Stimulated activated CD8-positive, alpha-beta memory T cell treated with anti-CD3 and anti-CD28 coated beads, Interleukin-15, amount 100 ng/mL, for 24 hours (primary cell): ENCODE data around the gene G6PD.
"Not testable (repeated sequence)": the region's sequence is repeated elsewhere in the genome, so short reads cannot be mapped to it uniquely, and the experiment has no call there.

ENCODE experiments used
- DNase-seq: peaks from one replicate; pipeline ENCODE4 v3.0.0-alpha.2; 2020; ENCODE audit warnings: low read depth

The G6PD gene

GRCh38 chrX:154546354-154547244 lies at the start of gene G6PD:
Gene G6PD, minus strand, starts transcription at chrX:154546846. Its CDS starts 691 bp downstream, at chrX:154546155.
- DNase-seq: peak; percentile 65

GRCh38 chrX:154595559-154596249 lies 49.1 kb upstream of the G6PD start:
- DNase-seq: no peak

- DNase-seq: no peak
Observed at GRCh38 chrX:154594491-154594890, 47.8 kb upstream of the G6PD start.

GRCh38 chrX:154593201-154593600 lies 46.6 kb upstream of the G6PD start:
- no peak for DNase-seq

GRCh38 chrX:154592505-154592904 lies 45.9 kb upstream of the G6PD start:
- DNase-seq: no peak

GRCh38 chrX:154590415-154590814 lies 43.8 kb upstream of the G6PD start:
- DNase-seq: not testable (repeated sequence)

GRCh38 chrX:154584585-154585183 lies 38.0 kb upstream of the G6PD start, which contains the start of gene CTAG1A:
Gene CTAG1A, plus strand, starts transcription at chrX:154585133. Its CDS starts 74 bp downstream, at chrX:154585207.
- DNase-seq: not testable (repeated sequence)

GRCh38 chrX:154582994-154583393 lies 36.3 kb upstream of the G6PD start:
- not testable (repeated sequence) for DNase-seq

- not testable (repeated sequence) for DNase-seq
Observed at GRCh38 chrX:154575076-154575475, 28.4 kb upstream of the G6PD start.

GRCh38 chrX:154573061-154573460 lies 26.4 kb upstream of the G6PD start:
- DNase-seq: not testable (repeated sequence)

- not testable (repeated sequence) for DNase-seq
Observed at GRCh38 chrX:154570361-154570760, 23.7 kb upstream of the G6PD start.

GRCh38 chrX:154562295-154562694 lies 15.6 kb upstream of the G6PD start:
- not testable (repeated sequence) for DNase-seq

- DNase-seq: not testable (repeated sequence)
Observed at GRCh38 chrX:154560326-154560725, 13.7 kb upstream of the G6PD start.

GRCh38 chrX:154558896-154559295 lies 12.2 kb upstream of the G6PD start:
- not testable (repeated sequence) for DNase-seq

GRCh38 chrX:154558060-154558690 lies 11.5 kb upstream of the G6PD start:
- DNase-seq: not testable (repeated sequence)

- not testable (repeated sequence) for DNase-seq
Observed at GRCh38 chrX:154552112-154552806, 5.6 kb upstream of the G6PD start.

GRCh38 chrX:154549766-154550165 lies 3.1 kb upstream of the G6PD start:
- DNase-seq: no peak

GRCh38 chrX:154548028-154548316 lies 1.3 kb upstream of the G6PD start:
- no peak for DNase-seq

- peak; percentile 65 for DNase-seq
Observed at GRCh38 chrX:154547245-154548027, 790 bp upstream of the G6PD start, which contains the start of gene IKBKG. Gene IKBKG, plus strand, starts transcription at chrX:154547620. Its CDS starts 4,383 bp downstream, at chrX:154552003.

GRCh38 chrX:154545673-154546274 lies 872 bp downstream of the G6PD start:
- no peak for DNase-seq
